ENCODE measurements around the gene FLRT1. TPM values are rescaled to one million over a fixed set of nuclear protein-coding genes. Genes with fewer than 3 reads are reported as not detected.

FLRT1 gene
- polyA plus RNA-seq, 1 donor from 2014 or later = 2.6 TPM

DNA sequence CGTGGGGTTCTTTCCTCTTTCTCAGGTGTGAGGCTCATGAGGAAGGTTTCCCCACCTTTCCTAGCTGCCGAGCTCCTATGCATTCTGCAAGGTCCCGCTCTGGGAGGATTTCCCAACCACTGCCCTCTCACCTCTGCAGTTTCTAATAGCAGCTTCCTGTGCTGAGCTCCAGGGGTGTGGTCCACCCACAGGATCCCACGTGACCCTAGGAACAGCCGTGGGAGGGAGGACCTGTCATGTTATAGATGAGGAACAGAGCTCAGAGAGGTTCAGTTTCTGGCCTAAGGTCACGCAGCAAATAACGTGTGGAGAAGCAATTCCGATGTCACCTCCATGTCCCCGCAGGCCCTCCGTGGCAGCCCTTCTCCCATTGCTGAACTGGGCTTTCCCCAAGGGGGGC, 38.5 kb downstream of the FLRT1 start:
- TF ChIP-seq, protein P1, sequence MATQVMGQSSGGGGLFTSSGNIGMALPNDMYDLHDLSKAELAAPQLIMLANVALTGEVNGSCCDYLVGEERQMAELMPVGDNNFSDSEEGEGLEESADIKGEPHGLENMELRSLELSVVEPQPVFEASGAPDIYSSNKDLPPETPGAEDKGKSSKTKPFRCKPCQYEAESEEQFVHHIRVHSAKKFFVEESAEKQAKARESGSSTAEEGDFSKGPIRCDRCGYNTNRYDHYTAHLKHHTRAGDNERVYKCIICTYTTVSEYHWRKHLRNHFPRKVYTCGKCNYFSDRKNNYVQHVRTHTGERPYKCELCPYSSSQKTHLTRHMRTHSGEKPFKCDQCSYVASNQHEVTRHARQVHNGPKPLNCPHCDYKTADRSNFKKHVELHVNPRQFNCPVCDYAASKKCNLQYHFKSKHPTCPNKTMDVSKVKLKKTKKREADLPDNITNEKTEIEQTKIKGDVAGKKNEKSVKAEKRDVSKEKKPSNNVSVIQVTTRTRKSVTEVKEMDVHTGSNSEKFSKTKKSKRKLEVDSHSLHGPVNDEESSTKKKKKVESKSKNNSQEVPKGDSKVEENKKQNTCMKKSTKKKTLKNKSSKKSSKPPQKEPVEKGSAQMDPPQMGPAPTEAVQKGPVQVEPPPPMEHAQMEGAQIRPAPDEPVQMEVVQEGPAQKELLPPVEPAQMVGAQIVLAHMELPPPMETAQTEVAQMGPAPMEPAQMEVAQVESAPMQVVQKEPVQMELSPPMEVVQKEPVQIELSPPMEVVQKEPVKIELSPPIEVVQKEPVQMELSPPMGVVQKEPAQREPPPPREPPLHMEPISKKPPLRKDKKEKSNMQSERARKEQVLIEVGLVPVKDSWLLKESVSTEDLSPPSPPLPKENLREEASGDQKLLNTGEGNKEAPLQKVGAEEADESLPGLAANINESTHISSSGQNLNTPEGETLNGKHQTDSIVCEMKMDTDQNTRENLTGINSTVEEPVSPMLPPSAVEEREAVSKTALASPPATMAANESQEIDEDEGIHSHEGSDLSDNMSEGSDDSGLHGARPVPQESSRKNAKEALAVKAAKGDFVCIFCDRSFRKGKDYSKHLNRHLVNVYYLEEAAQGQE (IDR thresholded peaks at IDR 0.05; ENCODE audit: borderline replicate concordance) = no peak
- TF ChIP-seq EP300 (conservative IDR thresholded peaks at IDR 0.05; ENCODE audit: poor library complexity, severe bottlenecking) (no peak), SMC3 (conservative IDR thresholded peaks at IDR 0.05; ENCODE audit: poor library complexity) (no peak), RAD21 (conservative IDR thresholded peaks at IDR 0.05) (no peak)
- TF ChIP-seq, protein P2, sequence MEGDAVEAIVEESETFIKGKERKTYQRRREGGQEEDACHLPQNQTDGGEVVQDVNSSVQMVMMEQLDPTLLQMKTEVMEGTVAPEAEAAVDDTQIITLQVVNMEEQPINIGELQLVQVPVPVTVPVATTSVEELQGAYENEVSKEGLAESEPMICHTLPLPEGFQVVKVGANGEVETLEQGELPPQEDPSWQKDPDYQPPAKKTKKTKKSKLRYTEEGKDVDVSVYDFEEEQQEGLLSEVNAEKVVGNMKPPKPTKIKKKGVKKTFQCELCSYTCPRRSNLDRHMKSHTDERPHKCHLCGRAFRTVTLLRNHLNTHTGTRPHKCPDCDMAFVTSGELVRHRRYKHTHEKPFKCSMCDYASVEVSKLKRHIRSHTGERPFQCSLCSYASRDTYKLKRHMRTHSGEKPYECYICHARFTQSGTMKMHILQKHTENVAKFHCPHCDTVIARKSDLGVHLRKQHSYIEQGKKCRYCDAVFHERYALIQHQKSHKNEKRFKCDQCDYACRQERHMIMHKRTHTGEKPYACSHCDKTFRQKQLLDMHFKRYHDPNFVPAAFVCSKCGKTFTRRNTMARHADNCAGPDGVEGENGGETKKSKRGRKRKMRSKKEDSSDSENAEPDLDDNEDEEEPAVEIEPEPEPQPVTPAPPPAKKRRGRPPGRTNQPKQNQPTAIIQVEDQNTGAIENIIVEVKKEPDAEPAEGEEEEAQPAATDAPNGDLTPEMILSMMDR (IDR thresholded peaks at IDR 0.05; ENCODE audit: poor library complexity, severe bottlenecking) = no peak
- H3K9me2 ChIP-seq (ENCODE audit: insufficient read depth, low read length) = no peaks in the 10 kb centered on the region
- no peak overlapping the region for H3K27ac ChIP-seq (ENCODE audit: low read length)
- no peaks in the 10 kb centered on the region for H3K79me2 ChIP-seq (replicated peaks; ENCODE audit: insufficient read depth, low read length)
- no peak overlapping the region for H3K4me3 ChIP-seq (ENCODE audit: low read length)
- H3K4me2 ChIP-seq (ENCODE audit: low read length) = no peak overlapping the region
- no peaks in the 10 kb centered on the region for H3K27me3 ChIP-seq (ENCODE audit: insufficient read depth, low read depth, low read length)
- no peak overlapping the region for H3K9ac ChIP-seq (ENCODE audit: low read length)
- no peaks in the 10 kb centered on the region for H3K36me3 ChIP-seq (ENCODE audit: insufficient read depth, low read length)
- no peak overlapping the region for H2AFZ ChIP-seq (ENCODE audit: low read depth, low read length)
- H3F3A ChIP-seq (ENCODE audit: insufficient read depth, low read length, poor library complexity, severe bottlenecking) = no peaks in the 10 kb centered on the region
- no peaks in the 10 kb centered on the region for H4K20me1 ChIP-seq (ENCODE audit: insufficient read depth)
- H3K9me3 ChIP-seq (ENCODE audit: low read length) = no peaks in the 10 kb centered on the region

DNA sequence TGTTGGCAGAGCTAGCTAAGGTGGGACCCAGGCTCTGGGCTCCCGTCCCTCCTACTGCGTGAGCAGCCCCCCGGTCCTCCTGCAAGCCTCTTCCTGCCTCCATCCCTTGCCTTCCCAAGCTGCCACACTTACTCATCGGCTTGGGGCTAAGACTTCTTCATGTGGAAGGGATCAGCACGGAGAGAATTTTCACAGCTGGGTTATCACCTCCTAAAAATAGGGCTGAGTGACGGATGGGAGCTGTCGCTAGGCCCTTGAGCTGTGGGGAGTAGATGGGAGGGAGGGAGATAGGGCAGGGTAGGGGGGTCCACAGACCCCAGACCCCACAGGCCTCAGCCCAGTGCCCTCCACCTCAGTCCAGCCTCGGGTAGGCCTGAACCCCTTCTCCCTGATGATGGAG, 41.0 kb downstream of the FLRT1 start:
- Histone ChIP-seq H4K20me1 (ENCODE audit: insufficient read depth) (no peaks in the 10 kb centered on the region), H3K36me3 (ENCODE audit: insufficient read depth, low read length) (no peaks in the 10 kb centered on the region), H3K4me3 (ENCODE audit: low read length) (no peak overlapping the region), H3K4me2 (ENCODE audit: low read length) (no peak overlapping the region), H3F3A (ENCODE audit: insufficient read depth, low read length, poor library complexity, severe bottlenecking) (no peaks in the 10 kb centered on the region), H3K79me2 (replicated peaks; ENCODE audit: insufficient read depth, low read length) (no peaks in the 10 kb centered on the region), H3K27ac (ENCODE audit: low read length) (no peak overlapping the region), H3K9me3 (ENCODE audit: low read length) (no peaks in the 10 kb centered on the region), H2AFZ (ENCODE audit: low read depth, low read length) (no peak overlapping the region), H3K9ac (ENCODE audit: low read length) (no peak overlapping the region), H3K27me3 (ENCODE audit: insufficient read depth, low read depth, low read length) (no peaks in the 10 kb centered on the region), H3K9me2 (ENCODE audit: insufficient read depth, low read length) (no peaks in the 10 kb centered on the region)
- TF ChIP-seq, protein P2 (IDR thresholded peaks at IDR 0.05; ENCODE audit: poor library complexity, severe bottlenecking) = no peak
- TF ChIP-seq, protein P1 (IDR thresholded peaks at IDR 0.05; ENCODE audit: borderline replicate concordance) = no peak
- TF ChIP-seq EP300 (conservative IDR thresholded peaks at IDR 0.05; ENCODE audit: poor library complexity, severe bottlenecking) = no peak
- no peak for TF ChIP-seq MXI1 (conservative IDR thresholded peaks at IDR 0.05; ENCODE audit: poor library complexity, severe bottlenecking)
- TF ChIP-seq POLR2AphosphoS5 (IDR thresholded peaks at IDR 0.05) = no peak
- TF ChIP-seq EZH2 (IDR thresholded peaks at IDR 0.05; ENCODE audit: borderline replicate concordance, insufficient read depth, low read length, poor library complexity, severe bottlenecking) = no peak
- no peak for TF ChIP-seq SMC3 (conservative IDR thresholded peaks at IDR 0.05; ENCODE audit: poor library complexity)
- no peak for TF ChIP-seq TAF1 (IDR thresholded peaks at IDR 0.05; ENCODE audit: low read depth)
- no peak for TF ChIP-seq RAD21 (conservative IDR thresholded peaks at IDR 0.05)

All from neural cell (in vitro differentiated cells).